Activated CD8-positive, alpha-beta memory T cell treated with anti-CD3 and anti-CD28 coated beads for 24 hours (primary cell): ENCODE measurements around the gene EPHA6.
"Not testable (repeated sequence)": the region's sequence is repeated elsewhere in the genome, so short reads cannot be mapped to it uniquely, and the experiment has no call there.

Source experiments
- DNase-seq: peaks from one replicate; pipeline ENCODE4 v3.0.0-alpha.2; 2020

EPHA6 gene

DNA sequence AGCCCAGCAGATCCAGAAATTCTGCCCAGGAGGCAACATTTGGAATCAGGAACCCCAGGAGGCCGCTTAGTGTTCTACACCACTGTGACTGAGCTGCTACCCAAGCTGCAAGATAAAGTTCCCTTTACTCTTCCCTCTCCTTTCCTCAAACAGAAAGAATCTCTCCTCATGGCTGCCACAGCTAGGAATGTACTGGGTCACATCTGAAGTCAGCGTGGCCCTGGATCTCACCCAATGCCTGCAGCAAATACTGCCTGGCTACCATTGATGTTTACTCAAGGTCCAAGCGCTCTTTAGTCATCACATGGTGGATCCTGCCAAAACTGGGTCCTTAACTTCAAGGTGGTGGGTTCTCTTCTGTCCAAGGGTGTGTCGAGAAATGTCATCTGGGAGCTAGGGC, 382.7 kb downstream of the EPHA6 start:
- no peak for DNase-seq

DNA sequence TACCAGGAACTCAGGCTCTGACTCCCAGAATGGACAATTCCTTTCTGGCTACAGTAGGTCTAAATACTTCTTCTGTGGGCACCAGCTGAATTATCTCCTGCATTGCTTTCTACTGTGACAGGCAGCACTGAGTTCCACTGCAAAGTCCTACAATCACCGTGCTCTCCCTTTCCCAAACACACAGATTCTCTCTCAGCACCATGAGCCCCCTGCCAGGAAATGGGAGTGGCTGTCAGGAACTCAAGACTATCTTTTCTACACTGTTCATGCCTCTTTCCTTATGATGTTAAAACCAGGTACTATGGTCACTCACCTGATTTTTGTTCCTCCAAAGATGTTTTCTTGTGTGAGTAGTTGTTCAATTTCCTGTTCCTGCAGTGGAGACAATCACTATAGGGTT, 383.4 kb downstream of the EPHA6 start:
- no peak for DNase-seq

DNA sequence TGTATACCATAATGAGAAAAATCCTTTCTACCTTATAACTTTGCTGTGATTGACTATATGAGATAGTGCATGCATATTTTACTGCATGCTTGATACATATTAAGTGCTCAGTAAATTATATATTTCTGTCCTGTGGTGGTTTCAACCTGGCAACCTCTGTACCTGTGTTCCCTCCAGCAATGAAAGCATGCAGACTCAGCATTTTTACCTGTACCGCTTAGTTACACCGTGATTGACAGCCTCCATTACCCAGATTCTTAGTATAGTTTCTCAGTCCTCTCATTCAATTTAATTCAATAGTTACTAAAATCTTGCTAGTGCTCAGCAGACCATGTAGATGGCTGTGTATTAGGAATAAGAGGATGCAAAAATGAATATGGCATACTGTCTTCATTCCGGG, 386.0 kb downstream of the EPHA6 start:
- no peak for DNase-seq

DNA sequence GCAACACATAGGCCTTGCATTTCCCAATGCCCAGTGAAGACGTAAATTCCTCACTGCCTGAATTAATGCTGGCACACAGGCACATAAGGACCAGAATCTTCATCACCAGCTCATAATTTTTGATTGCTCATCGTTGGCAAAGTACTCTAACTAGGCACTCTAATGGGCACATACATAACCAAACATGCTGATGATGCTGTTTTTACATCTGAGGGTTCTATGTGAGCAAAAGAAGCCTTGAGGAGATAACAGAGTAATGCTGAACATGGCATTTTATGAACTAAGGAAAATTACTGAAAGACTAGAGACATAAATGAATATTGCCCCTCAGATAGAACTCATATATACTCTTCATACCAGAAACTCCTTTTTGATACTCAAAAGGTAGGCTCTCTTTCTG, 387.4 kb downstream of the EPHA6 start:
- no peak for DNase-seq

DNA sequence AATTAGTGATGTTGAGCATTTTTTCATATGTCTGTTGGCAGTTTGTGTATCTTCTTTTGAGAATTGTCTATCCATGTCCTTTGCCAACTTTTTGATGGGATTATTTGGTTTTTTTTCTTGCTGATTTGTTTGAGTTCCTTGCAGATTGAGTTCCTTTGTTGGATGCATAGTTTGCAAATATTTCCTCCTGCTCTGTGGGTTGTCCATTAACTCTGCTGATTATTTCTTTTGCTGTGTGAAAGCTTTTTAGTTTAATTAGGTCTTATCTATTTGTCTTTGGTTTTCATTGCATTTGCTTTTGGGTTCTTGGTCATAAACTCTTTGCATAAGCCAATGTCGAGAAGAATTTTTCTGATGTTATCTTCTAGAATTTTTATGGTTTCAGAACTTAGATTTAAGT, 414.6 kb downstream of the EPHA6 start:
- DNase-seq: no peak

DNA sequence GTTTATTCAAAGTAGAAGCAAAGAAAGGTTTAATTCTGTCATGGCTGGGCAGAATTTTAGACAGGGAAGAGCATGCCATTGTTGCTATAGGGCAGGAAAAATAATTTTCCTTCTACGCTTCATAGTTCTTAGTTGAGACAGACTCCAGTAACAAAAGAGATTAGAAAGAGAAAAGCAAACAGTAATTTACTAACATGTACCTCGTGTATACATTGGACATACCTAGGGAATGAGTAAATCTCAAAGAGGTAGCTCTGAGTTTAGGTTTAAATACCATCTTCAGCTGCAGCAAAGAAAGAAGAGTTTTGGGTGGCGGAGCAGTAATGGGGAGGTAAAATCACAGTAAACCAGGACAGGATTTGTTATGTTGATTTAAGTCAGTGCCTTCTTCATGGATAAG, 416.1 kb downstream of the EPHA6 start:
- no peak for DNase-seq

DNA sequence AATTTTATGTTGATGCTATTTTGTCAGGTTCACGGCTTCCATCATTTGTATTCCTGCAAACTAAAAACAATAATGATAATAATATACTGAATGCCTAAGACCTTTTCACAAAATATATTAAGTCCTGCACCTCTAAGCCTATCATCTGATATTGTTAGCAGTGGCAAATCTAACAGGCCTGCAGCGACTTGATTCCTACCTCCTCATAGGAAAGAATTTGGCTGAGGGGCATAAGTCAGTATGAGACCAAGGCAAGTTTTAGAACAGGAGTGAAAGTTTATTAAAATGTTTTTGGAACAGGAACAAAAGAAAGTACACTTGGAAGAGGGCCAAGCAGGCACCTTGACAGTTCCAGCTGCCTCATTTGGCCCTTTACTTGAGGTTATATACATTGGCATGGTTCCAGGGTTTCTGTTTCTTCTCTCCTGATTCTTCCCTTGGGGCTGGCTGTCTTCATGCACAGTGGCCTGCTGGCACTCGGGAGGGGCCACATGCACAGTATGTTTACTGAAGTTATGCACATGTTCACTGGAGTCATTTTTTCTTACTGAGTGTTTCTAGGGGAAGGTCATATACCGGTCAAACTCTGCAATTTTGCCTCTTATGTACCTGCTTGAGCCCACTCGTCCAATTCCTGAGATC, 418.1 kb downstream of the EPHA6 start:
- no peak for DNase-seq

DNA sequence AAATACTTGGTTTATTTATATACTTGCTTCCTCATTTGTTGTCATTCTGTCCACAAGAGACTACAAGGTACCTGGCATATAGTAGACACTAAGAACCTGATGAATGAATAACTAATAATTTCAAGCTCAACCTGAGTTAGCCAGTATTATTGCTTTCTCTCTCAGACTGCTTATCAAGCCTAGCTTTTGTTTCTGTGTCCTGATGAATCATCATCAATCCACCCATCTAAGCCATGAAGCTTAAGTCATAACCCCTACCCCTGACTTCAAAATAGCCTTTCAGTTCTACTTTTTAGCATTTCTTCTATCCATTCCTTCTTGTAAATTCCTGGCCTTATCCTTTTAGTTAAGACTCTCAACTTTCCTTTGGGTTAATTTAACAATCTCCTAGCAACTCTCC, 420.8 kb downstream of the EPHA6 start:
- no peak for DNase-seq

DNA sequence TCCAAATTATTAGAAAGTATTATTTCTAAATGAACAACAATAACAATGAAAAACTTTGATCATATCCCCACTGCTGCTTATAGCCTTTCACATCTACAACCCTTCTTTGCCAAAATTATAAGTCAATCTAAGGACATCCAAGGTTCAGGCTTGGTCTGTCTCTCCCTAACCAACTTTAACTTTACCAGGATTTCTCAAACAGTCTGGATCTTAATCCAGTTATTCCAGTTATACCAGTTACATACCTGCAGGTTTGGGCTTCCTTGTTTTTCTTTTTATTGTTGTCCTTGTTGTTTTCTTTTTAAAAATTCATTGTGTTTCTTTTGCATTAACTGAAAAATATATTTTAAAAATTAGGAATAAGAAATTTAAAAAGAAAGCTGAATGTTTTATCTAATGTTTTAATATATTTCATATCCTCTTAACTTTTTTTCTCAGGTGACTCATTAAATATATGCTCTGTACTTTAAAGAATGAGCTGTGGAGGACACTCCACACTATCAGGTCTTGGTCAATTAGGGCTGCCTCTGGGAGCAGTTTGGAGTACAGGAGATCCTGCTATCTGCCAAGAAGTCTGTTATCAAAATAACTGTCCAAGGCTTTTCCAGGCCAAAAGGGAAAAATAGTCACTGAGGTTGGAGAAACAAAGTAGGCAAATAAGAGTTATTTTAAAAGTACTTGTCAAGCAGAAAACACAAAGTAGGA, 421.4 kb downstream of the EPHA6 start:
- DNase-seq: no peak

DNA sequence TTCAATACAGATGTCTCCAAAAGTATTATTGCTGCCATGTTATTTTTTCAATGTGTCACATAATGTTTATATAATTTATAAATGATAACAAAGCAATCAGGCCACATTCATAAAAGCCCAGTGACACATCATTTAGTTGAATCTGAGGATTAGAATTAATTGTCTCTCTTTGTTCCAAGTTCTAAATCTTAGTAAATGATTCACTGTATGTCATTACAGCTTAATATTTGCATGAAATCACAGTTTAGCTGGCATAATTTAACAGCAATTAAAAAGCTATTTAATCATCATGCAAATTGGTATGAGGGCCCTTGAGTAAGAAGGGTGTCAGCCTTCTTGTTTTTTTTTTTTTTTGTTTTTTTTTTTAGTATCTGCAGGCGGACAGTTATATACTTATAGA, 427.0 kb downstream of the EPHA6 start:
- DNase-seq: no peak

DNA sequence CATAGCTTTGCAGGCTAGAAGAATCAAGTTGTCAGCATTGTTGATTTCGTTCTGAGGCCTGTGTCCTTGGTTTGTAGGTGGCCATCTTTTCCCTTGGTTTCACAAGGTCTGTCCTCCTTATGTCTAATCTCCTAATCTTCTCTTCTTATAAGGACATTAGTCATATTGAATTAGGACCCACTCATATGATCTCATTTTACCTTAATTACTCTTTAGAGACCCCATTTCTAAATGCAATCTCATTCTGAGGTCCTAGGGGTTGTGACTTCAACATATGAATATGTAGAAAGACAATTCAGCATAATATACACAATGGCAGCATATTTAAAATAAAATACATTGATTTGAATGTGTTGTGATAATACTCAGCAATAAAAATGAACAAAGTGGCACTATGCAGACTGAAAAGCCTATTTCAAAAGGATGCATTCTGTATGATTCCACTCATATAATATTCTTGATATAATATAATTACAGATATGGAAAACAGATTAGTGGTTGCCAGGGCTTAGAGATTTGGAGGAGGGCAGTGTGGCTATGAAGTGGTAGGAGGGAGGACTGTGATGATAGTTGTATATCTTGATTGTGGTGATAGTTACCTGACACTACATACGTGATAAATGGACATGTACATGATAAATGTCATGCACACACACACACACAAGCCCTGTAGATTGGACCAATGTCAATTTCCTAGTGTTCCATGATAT, 431.0 kb downstream of the EPHA6 start:
- no peak for DNase-seq

DNA sequence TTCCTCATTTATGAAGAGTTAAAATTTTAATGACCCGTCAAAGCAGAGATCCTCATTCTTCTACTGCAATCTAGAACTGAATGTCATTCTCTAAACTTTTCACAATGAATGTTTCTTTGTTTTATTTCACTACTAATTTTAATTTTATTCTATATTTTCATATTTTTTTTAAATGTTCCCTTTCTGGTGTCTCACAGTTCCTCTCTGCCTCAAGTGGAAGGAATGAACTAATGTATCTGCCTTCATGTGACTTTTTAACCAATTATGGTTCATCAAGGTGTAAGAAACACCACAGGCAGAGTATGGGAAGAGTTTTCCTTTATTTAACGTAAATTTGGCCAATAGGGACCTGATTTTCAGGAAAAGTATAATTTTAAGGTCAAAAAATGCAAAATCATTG, 441.7 kb downstream of the EPHA6 start:
- DNase-seq: no peak

DNA sequence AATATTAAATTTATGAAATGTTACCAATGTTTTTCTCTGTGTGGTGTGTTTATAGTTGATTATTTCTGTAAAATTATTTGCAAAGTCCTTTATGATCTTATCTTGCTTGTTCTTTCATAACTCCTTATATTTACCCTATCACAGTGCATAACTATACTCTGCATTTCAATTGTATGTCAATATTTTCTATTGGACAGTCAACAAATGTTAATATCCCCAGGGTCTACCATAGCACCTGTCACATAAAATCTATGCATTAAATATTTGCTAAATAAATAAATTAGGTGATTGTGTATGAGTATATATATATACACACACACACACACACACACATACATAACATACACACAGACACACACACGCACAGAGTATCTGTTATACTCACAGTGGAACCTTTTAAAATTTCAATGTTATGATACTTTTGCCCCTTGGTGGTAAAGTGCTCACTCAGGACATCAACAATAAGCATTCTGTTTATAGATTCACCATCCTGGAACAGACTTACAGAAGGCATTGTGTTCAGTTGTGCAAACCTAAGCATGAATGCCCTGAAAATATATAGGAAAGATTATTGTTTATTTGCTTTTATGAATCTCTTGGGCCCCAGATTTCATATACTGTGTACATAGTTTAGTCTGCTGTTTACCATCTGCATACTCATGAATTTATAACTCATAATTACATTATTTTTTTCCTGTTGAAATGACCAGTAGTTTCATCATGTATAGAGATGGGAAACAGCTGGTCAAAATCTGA, 443.7 kb downstream of the EPHA6 start:
- no peak for DNase-seq

DNA sequence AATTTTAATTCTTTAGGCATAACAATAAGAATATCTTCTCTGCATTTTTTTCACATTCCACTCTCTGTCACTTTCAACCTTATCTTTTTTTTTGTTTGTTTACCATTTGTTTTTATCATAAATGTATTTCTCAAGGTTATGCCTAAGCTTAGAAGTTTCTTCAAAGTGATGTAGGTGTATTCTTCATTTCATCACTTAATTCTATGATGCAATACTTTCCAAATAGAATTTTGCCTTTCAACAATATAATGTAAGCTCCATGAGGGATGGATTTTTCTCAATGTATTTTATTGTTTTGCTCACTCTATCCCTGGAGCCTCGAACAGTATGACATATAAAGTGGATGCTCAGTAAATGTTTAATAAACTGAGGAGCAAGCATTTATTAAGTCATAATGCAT, 444.9 kb downstream of the EPHA6 start:
- DNase-seq: no peak

DNA sequence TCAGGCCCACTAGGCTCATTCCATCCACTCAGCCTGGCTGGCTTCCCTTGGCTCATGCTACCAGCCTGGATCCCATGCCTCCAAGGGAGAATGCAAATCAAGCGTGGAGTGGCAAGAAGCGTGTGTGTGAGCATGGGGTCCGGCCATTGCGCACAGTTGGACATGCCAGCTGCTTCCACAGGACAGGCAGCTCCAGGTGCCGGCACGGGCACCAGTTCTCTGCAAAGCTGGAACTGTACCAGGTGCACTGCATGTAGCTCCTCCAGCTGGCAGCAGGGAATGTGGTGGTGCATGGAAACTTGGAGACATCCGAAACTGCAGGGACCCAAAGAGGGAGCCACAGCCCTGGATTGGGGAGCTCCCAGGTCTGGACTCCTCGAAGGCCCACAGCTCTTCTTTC, 449.8 kb downstream of the EPHA6 start:
- no peak for DNase-seq

DNA sequence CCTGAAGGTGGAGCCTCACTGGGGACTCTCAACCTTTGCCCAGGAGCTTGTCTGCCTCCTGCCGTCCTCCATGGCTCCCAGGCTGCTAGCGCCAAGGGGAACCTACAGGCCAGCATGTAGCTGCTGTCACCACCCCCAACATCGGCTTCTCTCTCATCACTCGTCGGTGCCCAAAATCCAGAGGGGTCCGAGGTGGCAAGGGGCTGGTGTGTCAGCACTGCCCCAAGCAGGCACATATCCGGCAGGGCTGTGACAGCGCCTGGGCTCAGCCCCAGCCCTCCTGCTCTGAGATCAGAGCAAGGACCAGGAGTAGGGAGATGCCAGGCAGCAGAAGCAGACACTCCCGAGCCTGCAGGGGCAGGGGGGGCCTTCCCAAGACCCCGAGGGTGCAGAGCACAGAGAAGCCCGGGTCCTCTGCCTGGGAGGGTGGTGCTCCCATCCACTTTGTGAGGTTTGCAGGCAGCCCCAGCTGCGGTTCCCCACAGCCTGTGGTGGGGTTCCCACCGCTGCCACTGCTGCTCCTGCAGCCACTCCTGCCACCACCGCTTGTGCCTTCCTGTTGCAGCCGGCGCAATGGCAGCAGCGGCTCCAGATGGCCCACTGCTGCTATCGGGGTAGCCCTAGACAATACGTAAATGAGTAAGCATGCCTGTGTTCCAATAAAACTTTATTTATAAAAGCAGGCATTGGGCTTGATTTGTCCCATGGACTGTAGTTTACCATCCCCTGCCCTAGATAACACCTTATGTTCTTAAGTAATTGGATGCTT, 451.0 kb downstream of the EPHA6 start:
- no peak for DNase-seq

DNA sequence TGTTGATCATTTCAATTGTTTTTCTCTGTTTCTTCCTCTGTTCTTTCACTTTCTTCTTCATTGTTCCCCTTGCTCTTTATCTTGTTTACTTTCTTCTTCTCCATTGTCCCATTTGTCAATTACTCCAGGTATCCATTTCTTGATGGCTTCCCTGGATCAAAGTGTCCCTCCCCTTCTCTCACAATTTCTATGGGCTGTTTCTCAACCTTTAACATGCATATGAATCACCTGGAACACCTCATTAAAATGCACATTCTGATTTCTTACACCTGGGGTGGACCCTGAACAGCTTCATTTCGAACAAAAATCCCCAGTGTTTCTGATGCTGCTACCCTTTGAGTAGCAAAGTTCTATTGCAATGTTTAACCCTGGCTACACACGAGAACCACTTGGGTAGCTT, 454.8 kb downstream of the EPHA6 start:
- DNase-seq: no peak

DNA sequence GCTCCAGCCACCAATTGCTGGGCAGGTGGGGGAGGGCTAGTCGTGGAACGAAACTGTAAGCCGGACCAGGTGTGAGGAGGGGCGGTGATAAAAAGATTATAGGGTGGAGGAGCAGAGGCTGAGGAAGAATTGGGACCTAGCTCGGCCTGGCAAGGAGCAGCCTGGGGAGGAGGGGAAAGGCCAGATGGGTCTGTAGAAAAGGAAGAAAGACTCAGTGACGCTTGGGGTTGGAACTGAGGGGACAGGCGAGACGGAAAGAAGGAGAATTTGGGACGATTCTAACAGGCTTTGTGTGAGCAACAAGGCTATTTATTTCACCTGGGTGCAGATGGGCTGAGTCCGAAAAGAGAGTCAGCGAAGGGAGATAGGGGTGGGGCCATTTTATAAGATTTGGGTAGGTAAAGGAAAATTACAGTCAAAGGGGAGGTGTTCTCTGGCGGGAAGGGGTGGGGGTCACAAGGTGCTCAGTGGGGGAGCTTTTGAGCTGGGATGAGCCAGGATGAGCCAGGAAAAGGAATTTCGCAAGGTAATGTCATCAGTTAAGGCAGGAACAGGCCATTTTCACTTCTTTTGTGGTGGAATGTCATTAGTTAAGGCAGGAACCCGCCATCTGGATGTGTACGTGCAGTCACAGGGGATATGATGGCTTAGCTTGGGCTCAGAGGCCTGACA, 462.6 kb downstream of the EPHA6 start:
- not testable (repeated sequence) for DNase-seq

DNA sequence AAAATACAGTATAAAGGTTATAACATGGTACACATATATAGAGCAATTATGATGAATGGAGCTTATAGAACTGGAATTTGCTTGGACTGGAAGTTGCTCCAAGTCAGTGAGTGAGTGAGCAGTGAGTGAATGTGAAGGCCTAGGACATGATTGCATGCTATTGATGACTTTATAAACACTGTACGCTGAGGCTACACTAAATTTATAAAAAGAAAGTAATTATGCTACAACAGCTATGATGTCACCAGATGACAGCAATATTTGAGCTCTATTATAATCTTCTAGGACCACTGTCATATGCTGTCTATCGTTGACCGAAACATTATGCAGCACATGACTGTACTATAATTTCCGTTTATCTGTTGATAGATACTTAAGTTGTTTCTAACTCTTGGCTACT, 463.3 kb downstream of the EPHA6 start:
- DNase-seq: no peak

DNA sequence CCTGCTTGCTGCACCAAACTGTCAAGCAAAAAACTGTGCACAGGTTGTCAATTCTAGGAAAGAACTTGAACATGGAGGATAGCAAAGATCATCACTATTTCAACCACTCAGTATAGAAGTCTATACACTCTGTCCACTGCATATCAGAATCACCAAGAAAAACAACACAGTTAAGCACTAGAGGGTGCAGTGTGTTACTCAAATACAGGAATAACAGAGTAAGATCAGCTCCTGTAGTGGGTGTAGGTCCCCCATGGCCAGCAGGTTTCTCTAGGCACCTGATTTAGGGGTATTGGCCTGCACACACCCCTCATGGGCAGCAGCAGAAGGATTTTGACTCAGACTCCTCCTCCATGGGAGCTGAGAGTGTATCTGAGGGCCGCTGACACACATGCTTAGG, 464.1 kb downstream of the EPHA6 start:
- no peak for DNase-seq

DNA sequence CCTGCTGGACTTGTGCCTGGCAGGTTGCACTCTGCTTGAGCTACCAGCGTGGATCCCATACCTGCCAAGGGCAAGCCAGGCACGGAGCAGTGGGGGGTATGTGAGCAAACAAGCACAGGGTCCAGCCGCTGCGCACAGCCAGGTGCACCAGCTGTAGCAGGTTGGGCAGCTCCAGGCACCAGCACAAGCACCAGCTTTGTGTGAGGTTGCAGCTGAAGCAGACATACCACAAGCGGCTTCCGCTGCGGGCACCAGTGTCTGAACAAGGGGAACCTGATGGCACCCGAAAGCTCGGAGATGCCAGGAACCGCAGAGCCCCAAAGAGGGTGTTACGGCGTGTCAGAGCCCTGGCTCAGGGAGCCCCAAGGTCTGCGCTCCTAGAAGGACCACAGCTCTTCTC, 477.5 kb downstream of the EPHA6 start:
- no peak for DNase-seq

DNA sequence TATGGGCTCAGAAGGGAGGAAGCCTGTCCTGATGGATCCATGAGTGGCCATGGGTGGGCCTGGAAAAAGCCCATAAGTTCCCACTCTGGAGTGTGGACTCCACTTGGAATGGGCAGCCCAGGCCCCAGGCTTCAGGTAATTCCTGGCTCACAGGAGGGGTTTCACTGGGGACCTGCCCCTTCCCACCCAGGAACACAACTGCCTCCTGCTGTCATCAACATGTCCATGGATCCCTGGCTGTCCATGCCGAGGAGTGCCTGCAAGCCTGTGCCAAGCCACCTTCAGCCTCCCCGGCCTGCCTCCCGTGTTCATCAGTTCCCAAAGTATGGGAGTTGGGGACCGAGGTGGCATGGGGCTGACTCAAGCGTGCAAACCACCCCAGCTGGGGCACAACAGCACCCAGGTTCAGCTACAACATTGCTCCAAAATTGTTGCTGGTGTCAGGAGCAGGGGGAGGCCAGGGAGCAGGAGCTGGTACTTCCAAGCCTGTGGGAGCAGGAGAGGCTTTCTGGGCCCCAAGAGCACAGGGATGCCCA, 479.3 kb downstream of the EPHA6 start:
- no peak for DNase-seq
